Daoy (cell line): ENCODE data around the gene ASS1. TPM values are rescaled to one million over a fixed set of nuclear protein-coding genes. Genes with fewer than 3 reads are reported as not detected.
"Not testable (repeated sequence)": the region's sequence is repeated elsewhere in the genome, so short reads cannot be mapped to it uniquely, and the experiment has no call there.

ENCODE experiments used
- DNase-seq: peaks from one replicate; pipeline ENCODE4 v3.0.0-alpha.2; 2015; ENCODE audit warnings: low read depth
- total RNA-seq: library from RNA; depleted of rRNA; stranded (reverse); fragments of >200 nt; shearing (Covaris generic); gene quantifications from 2 replicates; pipeline ENCODE4 v1.2.3, GENCODE V29; 2014; rRNA removed

Gene ASS1
- total RNA-seq, result 84.5 and 86.7 TPM in 2 replicates

DNA sequence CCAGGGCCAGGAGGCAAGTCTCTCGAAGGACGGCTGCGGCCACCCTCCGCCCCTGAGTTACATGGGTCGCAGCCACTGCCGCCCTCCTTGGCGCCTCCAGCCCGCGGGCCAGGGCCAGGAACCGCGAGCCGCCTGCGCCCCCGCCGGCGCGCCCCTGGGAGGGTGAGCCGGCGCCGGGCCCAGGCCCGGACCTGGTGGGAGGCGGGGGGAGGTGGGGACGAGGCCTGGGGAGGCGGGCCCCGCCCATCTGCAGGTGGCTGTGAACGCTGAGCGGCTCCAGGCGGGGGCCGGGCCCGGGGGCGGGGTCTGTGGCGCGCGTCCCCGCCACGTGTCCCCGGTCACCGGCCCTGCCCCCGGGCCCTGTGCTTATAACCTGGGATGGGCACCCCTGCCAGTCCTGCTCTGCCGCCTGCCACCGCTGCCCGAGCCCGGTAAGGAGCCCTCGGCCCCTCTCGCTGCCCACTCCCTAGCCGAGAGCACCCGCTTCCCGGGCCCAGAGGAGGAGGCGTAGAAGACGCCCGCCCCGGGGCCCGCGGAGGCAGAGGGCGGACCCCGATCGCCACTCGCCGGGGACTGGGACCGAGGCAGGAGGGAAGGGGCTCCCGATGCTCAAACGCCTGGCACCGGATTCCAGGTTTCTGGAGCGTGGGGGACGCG, at the start of gene ASS1:
Gene ASS1, plus strand, starts transcription at position 397 of the 657 bp plus-strand sequence. CDS start 7,268 bp downstream, outside the sequence.
- peak; percentile 71 for DNase-seq

- DNase-seq, result no peak
These were observed 48.8 kb upstream of the ASS1 start for GRCh38 chr9:130395810-130396435.

- no peak for DNase-seq
These were observed 48.2 kb upstream of the ASS1 start for GRCh38 chr9:130396581-130396980.

DNA sequence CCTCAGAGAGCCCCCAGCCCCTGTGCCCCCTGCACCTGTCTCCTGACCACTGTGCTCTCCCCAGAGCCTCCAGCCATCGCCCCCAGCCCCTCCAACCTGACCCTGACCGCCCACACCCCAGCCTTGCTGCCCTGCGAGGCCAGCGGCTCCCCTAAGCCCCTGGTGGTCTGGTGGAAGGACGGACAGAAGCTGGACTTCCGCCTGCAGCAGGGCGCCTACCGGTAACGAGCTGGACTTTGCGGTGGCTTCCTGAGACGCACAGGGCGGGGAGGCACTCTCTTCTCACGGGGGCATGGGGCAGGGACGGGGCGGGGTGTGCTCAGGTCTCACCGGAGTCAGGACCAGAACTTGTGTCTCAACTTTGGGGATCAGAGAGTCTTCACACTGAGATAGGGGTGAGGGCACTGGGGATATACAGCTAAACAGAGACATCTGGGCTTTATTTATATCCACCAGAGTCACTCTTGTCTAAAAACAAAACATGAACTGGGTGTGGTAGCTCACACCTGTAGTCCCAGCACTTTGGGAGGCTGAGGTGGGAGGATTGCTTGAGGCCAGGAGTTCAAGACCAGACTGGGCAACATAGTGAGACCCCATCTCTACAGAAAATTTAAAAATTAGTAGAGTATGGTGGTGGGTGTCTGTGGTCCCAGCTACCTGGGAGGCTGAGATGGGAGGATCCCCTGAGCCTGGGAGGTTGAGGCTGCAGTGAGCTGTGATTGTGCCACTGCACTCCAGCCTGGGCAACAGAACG, 46.1 kb upstream of the ASS1 start:
- DNase-seq, result no peak

DNA sequence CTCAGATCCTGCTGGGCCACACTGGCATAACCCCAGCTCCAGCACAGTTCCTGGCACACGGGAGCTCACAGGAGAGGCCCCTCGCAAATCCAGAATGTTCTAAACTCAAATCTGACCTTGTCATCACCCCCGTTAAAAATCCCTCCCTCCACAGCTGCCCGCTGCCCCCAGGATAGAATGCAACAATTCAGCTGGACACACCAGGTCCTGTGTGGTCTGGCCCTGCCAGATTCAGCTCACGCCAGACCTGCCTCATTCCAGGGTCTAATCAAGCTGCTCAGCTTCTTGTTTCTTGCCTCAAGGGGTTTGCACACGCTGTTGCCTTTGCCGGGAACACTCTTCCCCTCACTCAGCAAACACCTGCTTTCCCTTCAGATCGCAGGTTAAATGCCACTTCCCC, 45.0 kb upstream of the ASS1 start:
- DNase-seq, result no peak

DNA sequence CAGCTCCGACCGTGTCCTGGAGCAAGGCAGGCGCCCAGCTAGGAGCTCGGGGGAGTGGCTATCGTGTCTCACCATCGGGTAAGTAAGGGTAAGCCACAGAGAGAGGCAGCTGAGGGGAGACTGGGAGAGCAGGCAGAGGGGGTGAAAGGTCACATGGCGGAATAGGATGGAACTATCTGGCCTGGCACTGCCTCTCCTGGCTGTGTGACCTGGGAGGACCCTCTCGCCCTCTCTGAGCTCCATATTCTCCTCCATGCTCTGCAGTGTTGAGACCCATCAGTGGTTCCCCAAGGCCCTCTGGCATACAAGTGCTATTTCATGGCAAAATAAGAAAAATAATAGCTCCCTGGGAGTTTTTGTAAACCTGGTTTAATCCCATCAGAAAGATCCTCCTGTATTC, 43.9 kb upstream of the ASS1 start:
- DNase-seq, result no peak

- DNase-seq, result not testable (repeated sequence)
These were observed 43.0 kb upstream of the ASS1 start for GRCh38 chr9:130401742-130402141.

- DNase-seq, result no peak
These were observed 42.5 kb upstream of the ASS1 start for GRCh38 chr9:130402243-130402642.

- DNase-seq, result no peak
These were observed 41.9 kb upstream of the ASS1 start for GRCh38 chr9:130402645-130403440.

DNA sequence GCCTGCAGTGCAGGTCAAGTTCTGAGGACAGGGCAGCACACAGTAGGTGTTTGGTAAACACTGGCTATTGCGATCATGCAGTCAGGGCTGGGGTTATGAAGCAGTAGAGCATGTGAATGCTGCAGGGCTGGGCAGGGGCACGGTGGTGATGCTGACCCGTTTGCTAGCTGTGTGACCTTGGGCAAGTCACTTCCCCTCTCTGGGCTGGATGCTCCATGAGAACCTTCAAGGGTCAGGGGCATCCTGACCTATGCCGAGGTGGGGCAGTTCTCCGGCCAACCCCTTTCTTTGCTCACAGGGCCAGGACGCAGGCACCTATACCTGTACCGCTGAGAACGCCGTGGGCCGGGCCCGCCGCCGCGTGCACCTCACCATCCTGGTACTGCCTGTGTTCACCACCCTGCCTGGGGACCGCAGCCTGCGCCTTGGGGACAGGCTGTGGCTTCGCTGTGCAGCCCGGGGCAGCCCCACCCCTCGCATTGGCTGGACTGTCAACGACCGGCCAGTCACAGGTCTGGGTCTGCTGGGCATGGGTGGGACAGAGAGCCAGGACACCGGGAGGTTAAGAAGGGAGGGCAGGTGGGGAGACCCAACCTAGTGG, 39.0 kb upstream of the ASS1 start:
- no peak for DNase-seq

DNA sequence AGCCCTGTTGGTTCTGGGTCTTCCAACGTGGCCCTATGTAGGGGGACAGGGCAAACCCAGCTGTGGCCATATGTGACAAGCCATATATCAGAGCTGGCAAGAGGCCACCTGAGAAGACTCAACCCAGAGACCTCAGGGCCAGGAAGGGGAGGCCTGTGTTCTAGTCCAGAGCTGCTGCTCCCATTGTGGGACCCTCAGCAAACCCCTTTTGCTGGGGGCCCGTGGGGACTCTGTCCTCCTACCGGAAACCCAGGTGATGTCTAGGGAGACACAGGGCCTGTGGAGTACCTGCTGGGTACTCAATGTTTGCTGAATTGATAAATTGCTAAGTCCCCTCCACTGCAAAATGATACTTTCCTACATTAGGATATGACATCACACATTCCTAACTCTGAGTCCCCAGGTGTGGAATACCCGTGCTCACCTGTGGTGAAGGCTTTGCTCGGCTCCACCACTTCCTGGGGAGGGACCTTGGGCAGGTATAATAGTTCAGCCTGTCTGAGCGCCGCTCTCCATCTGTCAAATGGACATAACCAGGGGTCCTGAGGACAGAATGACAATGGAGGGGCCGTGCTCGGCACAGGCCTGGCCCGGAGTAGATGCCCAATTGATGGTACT, 38.4 kb upstream of the ASS1 start:
- DNase-seq, result no peak

DNA sequence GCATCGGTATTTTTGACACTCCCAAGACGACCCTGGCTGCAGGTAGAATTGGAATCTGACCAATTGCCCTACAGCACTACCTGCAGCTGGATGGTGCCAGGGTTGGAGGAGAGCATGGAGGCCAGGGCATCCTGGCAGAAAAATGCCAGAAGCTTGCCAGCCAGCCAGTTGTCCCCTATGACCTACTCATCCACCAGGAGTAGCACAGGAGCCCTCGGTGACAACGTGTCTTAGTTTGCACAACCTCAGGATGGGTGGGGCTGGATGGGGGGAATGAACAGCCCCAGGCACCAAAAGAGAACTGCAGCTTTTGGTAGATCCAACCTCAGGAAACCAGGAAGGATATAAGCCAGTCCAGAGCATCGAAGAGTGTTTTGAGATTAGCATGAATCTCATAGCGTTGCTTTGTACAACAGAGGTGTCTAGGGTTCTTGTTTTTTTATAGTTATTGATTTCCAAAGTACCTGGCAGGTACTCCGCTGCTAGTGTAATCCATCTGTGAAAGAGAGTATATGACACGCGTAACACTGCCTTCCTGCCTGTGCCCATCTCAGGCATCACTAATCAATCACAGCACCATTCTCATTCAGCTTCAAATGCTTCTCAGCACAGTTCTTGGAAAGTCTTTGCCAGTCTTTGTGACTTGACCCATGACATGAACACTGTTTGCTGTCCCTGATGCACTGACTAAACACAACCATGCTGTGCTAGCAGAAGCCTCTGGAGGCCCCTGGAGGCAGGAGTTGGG, 36.7 kb upstream of the ASS1 start:
- DNase-seq, result no peak

DNA sequence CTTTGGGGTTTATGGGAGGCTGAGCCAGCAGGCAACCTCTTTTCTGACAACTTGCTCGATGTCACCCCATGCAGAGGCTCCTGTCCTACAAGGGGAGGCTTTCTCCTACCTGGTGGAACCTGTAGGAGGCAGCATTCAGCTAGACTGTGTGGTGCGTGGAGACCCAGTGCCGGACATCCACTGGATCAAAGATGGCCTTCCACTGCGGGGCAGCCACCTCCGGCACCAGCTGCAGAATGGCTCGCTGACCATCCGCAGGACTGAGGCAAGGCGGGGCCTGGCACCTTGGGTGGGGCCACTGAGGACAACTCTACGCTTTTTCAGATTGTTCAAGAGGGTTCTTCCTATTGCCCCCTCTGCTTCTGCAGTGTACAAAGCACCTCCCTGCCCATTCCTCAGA, 36.1 kb upstream of the ASS1 start:
- DNase-seq, result no peak

DNA sequence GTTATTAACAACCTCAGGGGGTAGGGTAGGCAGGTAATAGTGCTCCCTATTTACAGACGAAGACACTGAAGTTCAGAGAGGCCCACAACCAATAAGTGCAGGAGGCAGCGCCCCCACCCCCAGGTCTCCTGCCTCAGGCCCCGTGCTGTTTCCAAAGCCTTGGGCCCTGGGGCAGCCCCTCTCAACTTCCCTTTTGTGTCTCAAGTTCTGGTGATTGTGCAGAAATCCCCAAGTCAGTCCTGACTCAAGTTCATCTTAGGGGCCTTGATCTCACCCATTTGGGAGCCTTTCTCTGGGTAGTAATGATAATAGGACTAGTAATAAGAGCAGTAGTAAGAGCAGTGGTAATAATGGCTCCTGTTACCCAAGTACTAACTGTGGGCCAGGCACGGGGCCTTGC, 35.5 kb upstream of the ASS1 start:
- no peak for DNase-seq

GRCh38 chr9:130410443-130410842, 34.3 kb upstream of the ASS1 start:
- DNase-seq, result no peak

- DNase-seq, result no peak
These were observed 33.2 kb upstream of the ASS1 start for GRCh38 chr9:130411566-130411915.

- no peak for DNase-seq
These were observed 30.6 kb upstream of the ASS1 start for GRCh38 chr9:130414081-130414731.

DNA sequence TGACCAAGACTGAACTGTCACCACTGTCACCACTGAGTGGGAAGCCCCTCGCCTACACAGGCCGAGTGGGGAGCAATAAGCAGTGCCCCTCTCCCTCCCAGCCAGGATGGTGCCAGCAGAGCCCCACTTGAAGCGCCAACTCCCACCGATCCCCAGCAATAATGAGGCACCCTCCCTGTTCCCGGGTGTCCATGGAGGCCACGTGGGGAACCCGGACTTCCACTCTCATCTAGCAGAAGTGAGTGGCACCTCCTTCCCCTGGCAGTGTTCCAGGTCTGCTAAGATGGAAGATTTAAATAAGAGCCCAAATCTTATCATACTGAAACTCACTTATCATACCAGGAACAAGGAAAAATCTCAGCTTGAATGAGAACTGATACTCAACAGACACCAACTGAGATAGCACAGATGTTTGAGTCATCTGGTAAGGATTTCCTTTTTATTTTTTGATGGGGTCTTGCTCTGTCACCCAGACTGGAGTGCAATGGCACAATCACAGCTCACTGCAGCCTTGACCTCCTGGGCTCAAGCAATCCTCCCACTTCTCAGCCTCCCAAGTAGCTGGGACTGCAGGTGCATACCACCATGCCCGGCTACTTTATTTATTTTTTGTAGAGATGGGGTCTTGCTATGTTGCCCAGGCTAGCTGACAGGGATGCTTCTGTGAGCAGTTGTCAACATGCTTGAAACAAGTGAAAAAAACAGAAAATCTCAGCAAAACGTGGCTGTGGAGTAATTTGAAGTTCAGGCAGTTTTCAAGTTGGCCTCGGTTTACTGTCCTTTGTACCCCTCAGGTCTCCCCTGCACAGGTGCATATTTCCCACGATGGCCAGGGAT, 29.6 kb upstream of the ASS1 start:
- DNase-seq, result no peak

DNA sequence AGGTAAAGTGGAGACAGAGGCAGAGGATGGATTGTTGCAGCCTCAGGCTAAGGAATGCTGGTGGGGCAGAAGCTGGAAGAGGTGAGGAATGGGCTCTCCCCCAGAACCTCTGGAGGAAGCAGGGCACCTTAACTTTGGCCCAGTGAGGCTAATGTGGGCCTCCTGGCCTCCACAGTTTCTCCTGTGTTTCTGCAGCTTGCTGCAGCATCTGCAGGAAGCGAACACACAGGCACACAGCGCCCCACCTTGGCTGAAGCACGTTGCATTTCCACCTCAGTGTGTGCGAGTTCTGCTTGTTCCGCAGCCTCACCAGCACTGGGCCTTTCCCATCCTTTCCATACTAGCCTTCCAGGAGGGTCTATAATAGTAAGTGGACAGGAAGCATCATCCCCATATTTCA, 27.2 kb upstream of the ASS1 start:
- peak; percentile 41 for DNase-seq
